RWPE2 (cell line): Measurements from ENCODE around the gene ASB10.

ENCODE experiments used
- ATAC-seq: fragments of 200-7000 bp; cut with Tn5 transposase; 3 replicates; pipeline ENCODE4 v1.9.1; 2021; ENCODE audit warnings: low read depth
- DNase-seq: peaks from one replicate; pipeline ENCODE4 v3.0.0-alpha.2; 2020; ENCODE audit warnings: low spot score
- H3K27ac ChIP-seq: fragments of 450-650 bp; 2 replicates; pipeline ENCODE4 v1.5.1; 2017; ENCODE audit warnings: mild to moderate bottlenecking; ENCODE audit not compliant: poor library complexity, severe bottlenecking
- H3K27me3 ChIP-seq: fragments of 250-450 bp; sonication (Bioruptor Pico); 2 replicates; pipeline ENCODE4 v1.5.1; 2021; ENCODE audit warnings: mild to moderate bottlenecking, moderate library complexity; ENCODE audit not compliant: insufficient read depth, poor library complexity, severe bottlenecking
- H3K36me3 ChIP-seq: fragments of 250-450 bp; sonication (Bioruptor Pico); 2 replicates; pipeline ENCODE4 v1.5.1; 2020; ENCODE audit warnings: low read depth, mild to moderate bottlenecking, moderate library complexity
- H3K4me1 ChIP-seq: fragments of 250-450 bp; sonication (Bioruptor Pico); 2 replicates; pipeline ENCODE4 v1.5.1; 2021; ENCODE audit warnings: mild to moderate bottlenecking, moderate library complexity; ENCODE audit not compliant: insufficient read depth, poor library complexity, severe bottlenecking
- H3K4me3 ChIP-seq: fragments of 250-450 bp; sonication (Bioruptor Pico); 2 replicates; pipeline ENCODE4 v1.5.1; 2021; ENCODE audit warnings: mild to moderate bottlenecking, moderate library complexity; ENCODE audit not compliant: severe bottlenecking
- H3K9me3 ChIP-seq: fragments of 250-450 bp; sonication (Bioruptor Pico); 2 replicates; pipeline ENCODE4 v1.5.1; 2021; ENCODE audit warnings: mild to moderate bottlenecking, moderate library complexity; ENCODE audit not compliant: severe bottlenecking
- CTCF ChIP-seq: fragments of 450-650 bp; IDR thresholded peaks from one replicate; pipeline ENCODE4 v1.5.1; 2017; ENCODE audit warnings: mild to moderate bottlenecking, moderate library complexity; ENCODE audit not compliant: poor library complexity, severe bottlenecking

Gene ASB10

GRCh38 chr7:151141855-151142685 lies 45.0 kb downstream of the ASB10 start:
- no peak overlapping the region for H3K27ac ChIP-seq
- no peaks in the 10 kb centered on the region for H3K9me3 ChIP-seq
- H3K4me1 ChIP-seq: no peaks in the 10 kb centered on the region
- no peaks in the 10 kb centered on the region for H3K27me3 ChIP-seq
- DNase-seq (peak; percentile 68), ATAC-seq (no peak)
- peaks cover 39% of the 10 kb centered on the region for H3K36me3 ChIP-seq
- H3K4me3 ChIP-seq: no peak overlapping the region
- TF ChIP-seq CTCF: no peak

GRCh38 chr7:151141311-151141854 lies 45.7 kb downstream of the ASB10 start:
- Histone ChIP-seq H3K27me3 (no peaks in the 10 kb centered on the region), H3K27ac (no peak overlapping the region), H3K9me3 (no peaks in the 10 kb centered on the region), H3K4me3 (no peak overlapping the region), H3K36me3 (peaks cover 41% of the 10 kb centered on the region), H3K4me1 (no peaks in the 10 kb centered on the region)
- DNase-seq (no peak), ATAC-seq (no peak)
- no peak for TF ChIP-seq CTCF

- Histone ChIP-seq H3K9me3 (no peaks in the 10 kb centered on the region), H3K36me3 (peaks cover 44% of the 10 kb centered on the region), H3K4me3 (no peak overlapping the region)
Measured at GRCh38 chr7:151140826-151141225, 46.2 kb downstream of the ASB10 start.

GRCh38 chr7:151139791-151140190 lies 47.3 kb downstream of the ASB10 start:
- no peaks in the 10 kb centered on the region for H3K27me3 ChIP-seq
- H3K9me3 ChIP-seq: no peaks in the 10 kb centered on the region
- no peak overlapping the region for H3K4me3 ChIP-seq
- no peak for DNase-seq
- H3K27ac ChIP-seq: no peak overlapping the region
- H3K36me3 ChIP-seq: peaks cover 54% of the 10 kb centered on the region
- TF ChIP-seq CTCF: no peak
- no peak for ATAC-seq
- H3K4me1 ChIP-seq: no peaks in the 10 kb centered on the region

More at GRCh38 chr7:151140826-151141225, 46.2 kb downstream of the ASB10 start:
- H3K4me1 ChIP-seq: no peaks in the 10 kb centered on the region
- no peak for DNase-seq
- H3K27ac ChIP-seq: no peak overlapping the region
- no peak for TF ChIP-seq CTCF
- no peaks in the 10 kb centered on the region for H3K27me3 ChIP-seq
- no peak for ATAC-seq
